ENCODE results near the gene GNAI3. TPM values are rescaled to one million over a fixed set of nuclear protein-coding genes. Genes with fewer than 3 reads are reported as not detected.
A peak's percentile ranks its signal among the peaks of the same experiment; 100 is the strongest.

Gene GNAI3
- polyA plus RNA-seq, 1 experiment = 14.8 TPM

- no peak for DNase-seq (ENCODE audit: low read depth, low spot score)
- POLR2A ChIA-PET = interaction anchor here (0.9 to 2.2 kb wide), 2 partner anchors 22 to 91 kb away, joined by 3 to 15 read pairs; partner anchors contain the start of gene GNAI3
- Histone ChIP-seq H3K27ac (ENCODE audit: low read depth, low read length) (no peak overlapping the region), H3K9me3 (ENCODE audit: control insufficient read depth, insufficient read depth, low read length) (no peaks in the 10 kb centered on the region), H3K27me3 (ENCODE audit: control insufficient read depth, insufficient read depth, low read length) (no peaks in the 10 kb centered on the region), H3K4me3 (ENCODE audit: low read depth, low read length) (no peak overlapping the region)
- CTCF ChIA-PET = interaction anchor here (0.6 to 10.9 kb wide), 52 partner anchors 11 to 386 kb away, joined by 3 to 365 read pairs (median 5); partner anchors contain the start of genes AHCYL1, AMIGO1, AMPD2 and EPS8L3
- TF ChIP-seq, protein P1, sequence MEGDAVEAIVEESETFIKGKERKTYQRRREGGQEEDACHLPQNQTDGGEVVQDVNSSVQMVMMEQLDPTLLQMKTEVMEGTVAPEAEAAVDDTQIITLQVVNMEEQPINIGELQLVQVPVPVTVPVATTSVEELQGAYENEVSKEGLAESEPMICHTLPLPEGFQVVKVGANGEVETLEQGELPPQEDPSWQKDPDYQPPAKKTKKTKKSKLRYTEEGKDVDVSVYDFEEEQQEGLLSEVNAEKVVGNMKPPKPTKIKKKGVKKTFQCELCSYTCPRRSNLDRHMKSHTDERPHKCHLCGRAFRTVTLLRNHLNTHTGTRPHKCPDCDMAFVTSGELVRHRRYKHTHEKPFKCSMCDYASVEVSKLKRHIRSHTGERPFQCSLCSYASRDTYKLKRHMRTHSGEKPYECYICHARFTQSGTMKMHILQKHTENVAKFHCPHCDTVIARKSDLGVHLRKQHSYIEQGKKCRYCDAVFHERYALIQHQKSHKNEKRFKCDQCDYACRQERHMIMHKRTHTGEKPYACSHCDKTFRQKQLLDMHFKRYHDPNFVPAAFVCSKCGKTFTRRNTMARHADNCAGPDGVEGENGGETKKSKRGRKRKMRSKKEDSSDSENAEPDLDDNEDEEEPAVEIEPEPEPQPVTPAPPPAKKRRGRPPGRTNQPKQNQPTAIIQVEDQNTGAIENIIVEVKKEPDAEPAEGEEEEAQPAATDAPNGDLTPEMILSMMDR (IDR thresholded peaks at IDR 0.05; ENCODE audit: low read depth, low read length) = no peak
Measured at GRCh38 chr1:109639063-109639840, 90.8 kb downstream of the GNAI3 start.

DNA sequence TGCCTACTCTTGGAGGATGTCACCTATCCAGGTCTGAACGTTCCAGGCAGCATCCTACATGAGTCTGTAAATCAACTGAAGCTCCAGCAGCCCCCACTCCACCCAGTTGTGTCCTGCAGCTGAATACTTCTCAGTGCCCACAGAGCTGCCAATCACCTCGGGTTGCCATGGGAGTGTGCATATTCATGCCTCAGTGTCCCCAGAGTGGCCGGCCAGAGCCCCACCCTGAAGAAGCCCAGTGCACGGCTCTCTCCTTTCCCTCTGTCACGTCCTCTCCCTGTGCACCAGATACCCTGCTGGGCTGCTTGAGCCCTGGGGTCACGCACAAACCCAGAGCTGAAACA lies 91.4 kb downstream of the GNAI3 start:
- TF ChIP-seq, protein P1 (IDR thresholded peaks at IDR 0.05; ENCODE audit: low read depth, low read length) = no peak
- no peak for DNase-seq (ENCODE audit: low read depth, low spot score)
- Histone ChIP-seq H3K27ac (ENCODE audit: low read depth, low read length) (no peak overlapping the region), H3K9me3 (ENCODE audit: control insufficient read depth, insufficient read depth, low read length) (no peaks in the 10 kb centered on the region), H3K27me3 (ENCODE audit: control insufficient read depth, insufficient read depth, low read length) (no peaks in the 10 kb centered on the region), H3K4me3 (ENCODE audit: low read depth, low read length) (no peak overlapping the region)
- POLR2A ChIA-PET = interaction anchor here (0.7 to 2.2 kb wide), 6 partner anchors 10 to 344 kb away, joined by 3 to 15 read pairs (median 4); partner anchors contain the start of genes AHCYL1, GNAI3 and GSTM4
- CTCF ChIA-PET = interaction anchor here (0.6 to 10.9 kb wide), 68 partner anchors 11 to 468 kb away, joined by 3 to 365 read pairs (median 5); partner anchors contain the start of genes AHCYL1, AMIGO1, AMPD2 and EPS8L3

GRCh38 chr1:109640285-109640865 lies 92.0 kb downstream of the GNAI3 start:
- POLR2A ChIA-PET = interaction anchor here (0.6 to 2.2 kb wide), 6 partner anchors 9 to 389 kb away, joined by 3 to 15 read pairs (median 4); partner anchors contain the start of genes AHCYL1, GNAI3 and GSTM4
- no peak for DNase-seq (ENCODE audit: low read depth, low spot score)
- TF ChIP-seq, protein P1 (IDR thresholded peaks at IDR 0.05; ENCODE audit: low read depth, low read length) = peak; percentile 91
- Histone ChIP-seq H3K27me3 (ENCODE audit: control insufficient read depth, insufficient read depth, low read length) (no peaks in the 10 kb centered on the region), H3K4me3 (ENCODE audit: low read depth, low read length) (no peak overlapping the region), H3K27ac (ENCODE audit: low read depth, low read length) (no peak overlapping the region), H3K9me3 (ENCODE audit: control insufficient read depth, insufficient read depth, low read length) (no peaks in the 10 kb centered on the region)
- CTCF ChIA-PET = interaction anchor here (0.6 to 10.9 kb wide), 69 partner anchors 10 to 469 kb away, joined by 3 to 365 read pairs (median 5); partner anchors contain the start of genes AHCYL1, AMIGO1, AMPD2 and EPS8L3

DNA sequence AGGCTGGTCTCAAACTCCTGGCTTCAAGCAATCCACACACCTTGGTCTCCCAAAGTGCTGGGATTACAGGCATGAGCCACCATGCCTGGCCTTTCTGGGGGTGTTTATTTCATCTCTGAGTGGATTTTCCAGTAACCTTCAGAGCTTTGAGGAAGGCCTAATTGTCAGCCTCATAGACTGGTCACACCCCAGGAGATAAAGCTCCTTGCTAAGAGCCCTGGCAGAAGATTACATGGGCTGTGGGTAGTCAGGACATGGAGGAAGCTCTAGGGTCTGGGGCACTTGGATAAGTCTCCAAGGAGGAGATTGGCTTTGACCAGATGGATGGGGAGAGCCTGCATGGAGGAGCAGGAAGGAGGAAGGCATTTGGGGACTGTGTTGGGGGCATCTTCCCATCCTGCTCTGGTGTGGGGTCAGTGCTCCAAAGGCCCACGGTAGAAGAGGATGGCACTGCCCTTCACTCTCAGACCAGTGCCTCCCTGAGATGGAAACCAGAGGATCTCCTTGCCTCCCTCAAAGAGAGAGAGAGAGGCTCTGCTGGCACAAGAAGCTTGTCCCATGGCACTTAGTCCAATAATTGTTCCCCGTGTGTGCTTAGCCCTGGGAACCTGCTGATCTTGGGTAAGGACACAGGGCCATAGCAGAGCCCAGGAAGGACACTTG lies 92.8 kb downstream of the GNAI3 start:
- POLR2A ChIA-PET = interaction anchor here (1.0 to 2.2 kb wide), 2 partner anchors 14 to 93 kb away, joined by 3 to 15 read pairs; partner anchors contain the start of genes GNAI3 and GSTM4
- CTCF ChIA-PET = interaction anchor here (0.8 to 10.9 kb wide), 27 partner anchors 10 to 370 kb away, joined by 3 to 365 read pairs (median 8); partner anchors contain the start of genes AHCYL1, AMIGO1, AMPD2 and EPS8L3
- TF ChIP-seq, protein P1 (IDR thresholded peaks at IDR 0.05; ENCODE audit: low read depth, low read length) = no peak
- H3K9me3 ChIP-seq (ENCODE audit: control insufficient read depth, insufficient read depth, low read length) = no peaks in the 10 kb centered on the region
- no peak overlapping the region for H3K4me3 ChIP-seq (ENCODE audit: low read depth, low read length)
- no peaks in the 10 kb centered on the region for H3K27me3 ChIP-seq (ENCODE audit: control insufficient read depth, insufficient read depth, low read length)
- DNase-seq (ENCODE audit: low read depth, low spot score) = no peak
- no peak overlapping the region for H3K27ac ChIP-seq (ENCODE audit: low read depth, low read length)
